Left kidney (tissue), 2 donors: ENCODE measurements around the gene OLFML1. TPM values are rescaled to one million over a fixed set of nuclear protein-coding genes. Genes with fewer than 3 reads are reported as not detected.
"Not testable (repeated sequence)": the region's sequence is repeated elsewhere in the genome, so short reads cannot be mapped to it uniquely, and the experiment has no call there.

Experiments used
- DNase-seq: peaks from one replicate; pipeline ENCODE4 v3.0.0-alpha.2; 2013
- polyA plus RNA-seq: library from polyadenylated mRNA; unstranded; fragments of 120-200 nt; gene quantifications from one replicate; pipeline ENCODE4 v1.2.1, GENCODE V29; 2013; ENCODE audit not compliant: insufficient read length

OLFML1 gene
- polyA plus RNA-seq, 1 donor, result 33.1 TPM

- DNase-seq, result no peak
Observed at GRCh38 chr11:7511401-7511800, 26.1 kb downstream of the OLFML1 start.

GRCh38 chr11:7512525-7513233, 27.4 kb downstream of the OLFML1 start:
- DNase-seq, result peak; percentile 53

- peak; percentile 74 for DNase-seq
Observed at GRCh38 chr11:7513234-7514098, 28.2 kb downstream of the OLFML1 start, which contains the start of gene PPFIBP2. Gene PPFIBP2 (plus strand): TSS chr11:7513999. CDS start chr11:7549476, 35,477 bp downstream.

GRCh38 chr11:7514099-7514591, 28.8 kb downstream of the OLFML1 start:
- no peak for DNase-seq

- DNase-seq, result no peak
Observed at GRCh38 chr11:7515447-7515886, 30.2 kb downstream of the OLFML1 start.

GRCh38 chr11:7516475-7516874, 31.2 kb downstream of the OLFML1 start:
- no peak for DNase-seq

GRCh38 chr11:7517743-7518142, 32.4 kb downstream of the OLFML1 start:
- not testable (repeated sequence) for DNase-seq

- no peak for DNase-seq
Observed at GRCh38 chr11:7518811-7519562, 33.7 kb downstream of the OLFML1 start.

GRCh38 chr11:7520011-7520942, 35.0 kb downstream of the OLFML1 start:
- DNase-seq, result no peak

- no peak for DNase-seq
Observed at GRCh38 chr11:7520981-7521487, 35.7 kb downstream of the OLFML1 start.

- DNase-seq, result no peak
Observed at GRCh38 chr11:7522121-7522520, 36.8 kb downstream of the OLFML1 start.

GRCh38 chr11:7522546-7522945, 37.2 kb downstream of the OLFML1 start:
- no peak for DNase-seq

GRCh38 chr11:7523416-7524210, 38.3 kb downstream of the OLFML1 start:
- no peak for DNase-seq

- DNase-seq, result peak; percentile 61
Observed at GRCh38 chr11:7524462-7525235, 39.3 kb downstream of the OLFML1 start.

GRCh38 chr11:7525424-7525823, 40.1 kb downstream of the OLFML1 start:
- no peak for DNase-seq

GRCh38 chr11:7527029-7527428, 41.7 kb downstream of the OLFML1 start:
- DNase-seq, result no peak

- no peak for DNase-seq
Observed at GRCh38 chr11:7528514-7529049, 43.3 kb downstream of the OLFML1 start.

- no peak for DNase-seq
Observed at GRCh38 chr11:7530013-7530640, 44.8 kb downstream of the OLFML1 start.
